DND-41 (cell line): Measurements from ENCODE around the gene EYA2.

Experiments used
- ATAC-seq: fragments of 200-7000 bp; cut with Tn5 transposase; 3 replicates; pipeline ENCODE4 v1.9.1; 2021; ENCODE audit warnings: low read depth; ENCODE audit not compliant: insufficient read depth
- DNase-seq: peaks from one replicate; pipeline ENCODE4 v3.0.0-alpha.2; 2020
- H2AFZ ChIP-seq: 2 replicates; pipeline ENCODE4 v1.6.0; 2012; ENCODE audit warnings: low read depth, low read length
- H3K27ac ChIP-seq: 2 replicates; pipeline ENCODE4 v1.5.1; 2012; ENCODE audit warnings: low read length, inconsistent platforms
- H3K27me3 ChIP-seq: fragments of 200-600 bp; sonication (generic); 2 replicates; pipeline ENCODE4 v1.6.0; 2012; ENCODE audit warnings: low read length, mild to moderate bottlenecking, inconsistent platforms; ENCODE audit not compliant: insufficient read depth, poor library complexity
- H3K36me3 ChIP-seq: 2 replicates; pipeline ENCODE4 v1.5.1; 2012; ENCODE audit warnings: low read length, inconsistent platforms; ENCODE audit not compliant: insufficient read depth
- H3K4me1 ChIP-seq: 2 replicates; pipeline ENCODE4 v1.5.1; 2012; ENCODE audit warnings: mild to moderate bottlenecking, low read length; ENCODE audit not compliant: insufficient read depth
- H3K4me2 ChIP-seq: 2 replicates; pipeline ENCODE4 v1.6.0; 2012; ENCODE audit warnings: mild to moderate bottlenecking, moderate library complexity, low read length, inconsistent platforms; ENCODE audit not compliant: insufficient read depth
- H3K4me3 ChIP-seq, 2 experiments: fragments of 200-600 bp in 1 of 2; shearing (Covaris generic) in 1 of 2; 2 replicates each; pipeline ENCODE4 v1.5.1; 2012 to 2016; ENCODE audit warnings: inconsistent platforms in 2 of 2, low read length in 2 of 2, mild to moderate bottlenecking in 2 of 2, low read depth in 1 of 2, moderate library complexity in 1 of 2
- H3K79me2 ChIP-seq: 2 replicates; pipeline ENCODE4 v1.6.0; 2012; ENCODE audit warnings: low read length, inconsistent platforms; ENCODE audit not compliant: insufficient read depth
- H3K9ac ChIP-seq: 2 replicates; pipeline ENCODE4 v1.6.0; 2012; ENCODE audit warnings: low read depth, mild to moderate bottlenecking, inconsistent platforms, low read length, moderate library complexity
- H3K9me3 ChIP-seq: 2 replicates; pipeline ENCODE4 v1.5.1; 2012; ENCODE audit warnings: low read length, moderate library complexity, mild to moderate bottlenecking, inconsistent platforms; ENCODE audit not compliant: insufficient read depth, severe bottlenecking
- H4K20me1 ChIP-seq: 2 replicates; pipeline ENCODE4 v1.6.0; 2012; ENCODE audit warnings: low read length; ENCODE audit not compliant: insufficient read depth
- CTCF ChIP-seq: IDR thresholded peaks from 2 replicates; pipeline ENCODE4 v1.5.1; 2012; ENCODE audit warnings: borderline replicate concordance, low read length, moderate library complexity, mild to moderate bottlenecking; ENCODE audit not compliant: poor library complexity, severe bottlenecking; ENCODE audit errors: extremely low read depth
- EZH2 ChIP-seq: IDR thresholded peaks from 3 replicates; pipeline ENCODE4 v1.6.1; 2012; ENCODE audit warnings: borderline replicate concordance, low read depth, mild to moderate bottlenecking, moderate library complexity, low read length, inconsistent platforms; ENCODE audit not compliant: severe bottlenecking

EYA2 gene

GRCh38 chr20:47206962-47207641 lies 312.5 kb downstream of the EYA2 start:
- DNase-seq, result no peak
- no peaks in the 10 kb centered on the region for H3K27me3 ChIP-seq
- no peaks in the 10 kb centered on the region for H3K4me1 ChIP-seq
- no peak overlapping the region for H3K27ac ChIP-seq
- no peak overlapping the region for H2AFZ ChIP-seq
- no peaks in the 10 kb centered on the region for H3K9me3 ChIP-seq
- H3K79me2 ChIP-seq, result no peaks in the 10 kb centered on the region
- H3K9ac ChIP-seq, result no peak overlapping the region
- peaks cover 4% of the 10 kb centered on the region; the same call in 1 of the 2 replicates for H4K20me1 ChIP-seq
- H3K4me2 ChIP-seq, result no peak overlapping the region
- ATAC-seq, result no peak
- no peak overlapping the region for H3K4me3 ChIP-seq
- H3K36me3 ChIP-seq, result peaks cover 39% of the 10 kb centered on the region
- TF ChIP-seq EZH2, result no peak
- TF ChIP-seq CTCF, result no peak

GRCh38 chr20:47208534-47209174 lies 314.0 kb downstream of the EYA2 start:
- no peaks in the 10 kb centered on the region for H3K79me2 ChIP-seq
- ATAC-seq, result no peak

GRCh38 chr20:47209982-47210381 lies 315.3 kb downstream of the EYA2 start:
- TF ChIP-seq CTCF (no peak), EZH2 (no peak)

More at GRCh38 chr20:47208534-47209174, 314.0 kb downstream of the EYA2 start:
- no peak for DNase-seq
- H3K27me3 ChIP-seq, result no peaks in the 10 kb centered on the region
- peaks cover 7% of the 10 kb centered on the region; the same call in 1 of the 2 replicates for H4K20me1 ChIP-seq
- H3K27ac ChIP-seq, result no peak overlapping the region
- H3K9ac ChIP-seq, result no peak overlapping the region
- peaks cover 54% of the 10 kb centered on the region for H3K36me3 ChIP-seq
- no peaks in the 10 kb centered on the region for H3K9me3 ChIP-seq
- H3K4me2 ChIP-seq, result no peak overlapping the region
- no peak overlapping the region for H3K4me3 ChIP-seq
- H3K4me1 ChIP-seq, result no peaks in the 10 kb centered on the region
- H2AFZ ChIP-seq, result no peak overlapping the region
- TF ChIP-seq EZH2 (no peak), CTCF (no peak)

More at GRCh38 chr20:47209982-47210381, 315.3 kb downstream of the EYA2 start:
- Histone ChIP-seq H3K36me3 (peaks cover 68% of the 10 kb centered on the region), H3K79me2 (no peaks in the 10 kb centered on the region), H3K27ac (no peak overlapping the region), H2AFZ (no peak overlapping the region), H3K9me3 (no peaks in the 10 kb centered on the region), H3K9ac (no peak overlapping the region), H4K20me1 (peaks cover 16% of the 10 kb centered on the region; the same call in 1 of the 2 replicates), H3K27me3 (no peaks in the 10 kb centered on the region), H3K4me2 (no peak overlapping the region), H3K4me3 (no peak overlapping the region), H3K4me1 (no peaks in the 10 kb centered on the region)
- no peak for DNase-seq
- ATAC-seq, result no peak
